Common myeloid progenitor, CD34-positive (primary cell): Measurements from ENCODE around the gene SREK1IP1.
A peak's percentile ranks its signal among the peaks of the same experiment; 100 is the strongest.
"Not testable (repeated sequence)": the region's sequence is repeated elsewhere in the genome, so short reads cannot be mapped to it uniquely, and the experiment has no call there.

Experiments
- CTCF ChIA-PET: fragments of 350-600 bp; sonication (Branson Sonifier 250); formaldehyde crosslinking; loops from one replicate; lab custom pipeline; 2021; ENCODE audit warnings: antibody characterized with exemption; lab: Charles Lee
- POLR2A ChIA-PET: fragments of 350-600 bp; sonication (Branson Sonifier 250); formaldehyde crosslinking; loops from one replicate; lab custom pipeline; 2021; ENCODE audit warnings: antibody characterized with exemption; lab: Charles Lee
- DNase-seq, 3 donors: peaks; one replicate each; pipeline versions ENCODE4 v3.0.0 to v3.0.0-alpha.2; 2013
- H3K27ac ChIP-seq, 2 experiments: 1 replicate in 1 of 2; 2 replicates in 1 of 2; pipeline ENCODE4 v1.7.0; 2013; ENCODE audit warnings: inconsistent platforms in 2 of 2, low read length in 2 of 2, mild to moderate bottlenecking in 2 of 2, low read depth in 1 of 2, moderate library complexity in 1 of 2; ENCODE audit not compliant: severe bottlenecking in 2 of 2, insufficient read depth in 1 of 2, poor library complexity in 1 of 2
- H3K27me3 ChIP-seq, 5 experiments: replicated peaks in 2 of 5; 1 replicate in 3 of 5; 2 replicates in 2 of 5; pipeline versions ENCODE4 v1.6.1 to v1.7.0; 2013; ENCODE audit warnings: low read length in 4 of 5, mild to moderate bottlenecking in 2 of 5, moderate library complexity in 2 of 5, inconsistent platforms in 1 of 5; ENCODE audit not compliant: insufficient read depth in 5 of 5, control insufficient read depth in 4 of 5
- H3K36me3 ChIP-seq, 4 experiments: 1 replicate in 2 of 4; 2 replicates in 2 of 4; pipeline versions ENCODE4 v1.6.1 to v1.7.0; 2013; ENCODE audit warnings: low read length in 3 of 4, control low read depth in 1 of 4, mild to moderate bottlenecking in 1 of 4; ENCODE audit not compliant: control insufficient read depth in 4 of 4, insufficient read depth in 4 of 4
- H3K4me1 ChIP-seq, 4 experiments: 1 replicate in 3 of 4; 2 replicates in 1 of 4; pipeline versions ENCODE4 v1.6.1 to v1.7.1; 2013; ENCODE audit warnings: low read length in 3 of 4, mild to moderate bottlenecking in 3 of 4, control low read depth in 1 of 4, inconsistent platforms in 1 of 4, moderate library complexity in 1 of 4; ENCODE audit not compliant: control insufficient read depth in 4 of 4, insufficient read depth in 4 of 4; ENCODE audit errors: control extremely low read depth in 1 of 4
- H3K4me3 ChIP-seq, 7 experiments: 1 replicate in 4 of 7; 2 replicates in 3 of 7; pipeline versions ENCODE4 v1.5.1 to v1.7.0; 2013; ENCODE audit warnings: mild to moderate bottlenecking in 7 of 7, low read length in 6 of 7, moderate library complexity in 6 of 7, inconsistent platforms in 2 of 7, low read depth in 2 of 7, control low read depth in 1 of 7; ENCODE audit not compliant: insufficient read depth in 4 of 7, control insufficient read depth in 1 of 7; ENCODE audit errors: extremely low read depth in 1 of 7
- H3K9me3 ChIP-seq, 5 experiments: 1 replicate in 4 of 5; 2 replicates in 1 of 5; pipeline versions ENCODE4 v1.6.1 to v1.7.1; 2013; ENCODE audit warnings: low read length in 4 of 5, mild to moderate bottlenecking in 2 of 5, inconsistent platforms in 1 of 5, low read depth in 1 of 5, moderate library complexity in 1 of 5; ENCODE audit not compliant: control insufficient read depth in 4 of 5, insufficient read depth in 2 of 5; ENCODE audit errors: control extremely low read depth in 1 of 5
- WGBS: methylation state at CpG from one replicate; pipeline ENCODE4 v1.1.5; 2013; ENCODE audit not compliant: insufficient coverage; 5-methylcytosine and 5-hydroxymethylcytosine counted together

SREK1IP1 gene

DNA sequence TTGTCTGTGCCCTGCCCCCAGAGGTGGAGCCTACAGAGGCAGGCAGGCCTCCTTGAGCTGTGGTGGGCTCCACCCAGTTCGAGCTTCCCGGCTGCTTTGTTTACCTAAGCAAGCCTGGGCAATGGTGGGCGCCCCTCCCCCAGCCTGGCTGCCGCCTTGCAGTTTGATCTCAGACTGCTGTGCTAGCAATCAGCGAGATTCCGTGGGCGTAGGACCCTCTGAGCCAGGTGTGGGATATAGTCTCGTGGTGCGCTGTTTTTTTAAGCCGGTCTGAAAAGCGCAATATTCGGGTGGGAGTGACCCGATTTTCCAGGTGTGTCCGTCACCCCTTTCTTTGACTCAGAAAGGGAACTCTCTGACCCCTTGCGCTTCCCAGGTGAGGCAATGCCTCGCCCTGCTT, 54.0 kb downstream of the SREK1IP1 start:
- POLR2A ChIA-PET, H3K4me1 ChIP-seq, H3K4me3 ChIP-seq, H3K36me3 ChIP-seq, DNase-seq, CTCF ChIA-PET, H3K27ac ChIP-seq, H3K9me3 ChIP-seq, H3K27me3 ChIP-seq: not testable (repeated sequence)
- WGBS = 100% methylated on average over 7 of the region's 16 CpGs

GRCh38 chr5:64707191-64707590, 61.3 kb downstream of the SREK1IP1 start:
- no peak overlapping the region for H3K4me3 ChIP-seq
- H3K36me3 ChIP-seq = no peaks in the 10 kb centered on the region
- no peak overlapping the region for H3K27ac ChIP-seq
- peaks cover 0 to 4% (median 2%) of the 10 kb centered on the region in 5 experiments for H3K27me3 ChIP-seq
- DNase-seq = no peak
- ChIA-PET CTCF (no interaction called here), POLR2A (no interaction called here)
- no peaks in the 10 kb centered on the region for H3K9me3 ChIP-seq
- WGBS = no CpG with 5 or more reads among the region's 2 CpGs
- H3K4me1 ChIP-seq = no peaks in the 10 kb centered on the region

- H3K9me3 ChIP-seq, H3K4me3 ChIP-seq, DNase-seq, H3K36me3 ChIP-seq, H3K4me1 ChIP-seq, H3K27me3 ChIP-seq, CTCF ChIA-PET, POLR2A ChIA-PET, H3K27ac ChIP-seq: not testable (repeated sequence)
- 100% methylated on average over 1 of the region's 2 CpGs for WGBS
Measured at GRCh38 chr5:64706074-64706473, 62.4 kb downstream of the SREK1IP1 start.

- Histone ChIP-seq H3K27ac (no peak overlapping the region), H3K4me1 (no peaks in the 10 kb centered on the region), H3K9me3 (peaks cover 0 to 6% (median 0%) of the 10 kb centered on the region in 5 experiments), H3K36me3 (no peaks in the 10 kb centered on the region), H3K27me3 (peaks cover 0 to 2% (median 0%) of the 10 kb centered on the region in 5 experiments), H3K4me3 (no peak overlapping the region)
- ChIA-PET POLR2A (no interaction called here), CTCF (no interaction called here)
- DNase-seq = no peak
- 95% methylated on average over 2 of the region's 4 CpGs for WGBS
Measured at GRCh38 chr5:64700765-64701164, 67.7 kb downstream of the SREK1IP1 start.

DNA sequence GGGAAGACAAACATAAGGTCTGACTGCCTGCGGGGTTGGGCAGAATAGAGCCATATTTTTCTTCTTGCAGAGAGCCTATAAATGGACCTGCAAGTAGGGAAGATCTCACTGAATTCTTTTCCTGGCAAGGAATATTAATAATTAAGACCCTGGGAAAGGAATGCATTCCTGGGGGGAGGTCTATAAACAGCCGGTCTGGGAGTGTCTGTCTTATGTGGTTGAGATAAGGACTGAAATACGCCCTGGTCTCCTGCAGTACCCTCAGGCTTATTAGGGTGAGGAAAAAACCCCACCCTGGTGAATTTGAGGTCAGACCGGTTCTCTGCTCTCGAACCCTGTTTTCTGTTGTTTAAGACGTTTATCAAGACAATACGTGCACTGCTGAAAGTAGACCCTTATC, 72.1 kb downstream of the SREK1IP1 start:
- H3K4me3 ChIP-seq, H3K27ac ChIP-seq, H3K36me3 ChIP-seq, CTCF ChIA-PET, H3K4me1 ChIP-seq, H3K9me3 ChIP-seq, DNase-seq, POLR2A ChIA-PET: not testable (repeated sequence)
- 97% methylated on average over 7 of the region's 7 CpGs for WGBS
- peaks cover 6 to 19% (median 6%) of the 10 kb centered on the region in 5 experiments for H3K27me3 ChIP-seq

GRCh38 chr5:64693636-64694035, 74.9 kb downstream of the SREK1IP1 start:
- CTCF ChIA-PET = no interaction called here
- Histone ChIP-seq H3K36me3 (no peaks in the 10 kb centered on the region), H3K27ac (no peak overlapping the region), H3K27me3 (peaks cover 16 to 46% (median 27%) of the 10 kb centered on the region in 5 experiments), H3K4me1 (peaks cover 0 to 12% (median 11%) of the 10 kb centered on the region in 4 experiments), H3K4me3 (no peak overlapping the region), H3K9me3 (peaks cover 0 to 6% (median 0%) of the 10 kb centered on the region in 5 experiments)
- POLR2A ChIA-PET = no interaction called here
- DNase-seq = no peak
- WGBS = 100% methylated on average over 1 of the region's 2 CpGs

- ChIA-PET CTCF (no interaction called here), POLR2A (no interaction called here)
- Histone ChIP-seq H3K27me3 (peaks cover 18 to 61% (median 37%) of the 10 kb centered on the region in 5 experiments), H3K9me3 (no peaks in the 10 kb centered on the region), H3K4me1 (peaks cover 0 to 12% (median 11%) of the 10 kb centered on the region in 4 experiments), H3K36me3 (no peaks in the 10 kb centered on the region), H3K4me3 (peak overlapping the region in 2 of 7 experiments; percentile 62 to 63), H3K27ac (no peak overlapping the region)
- DNase-seq = no peak
- WGBS = no CpG with 5 or more reads among the region's 3 CpGs
Measured at GRCh38 chr5:64691291-64691690, 77.2 kb downstream of the SREK1IP1 start.
